K562 (cell line): ENCODE data around the gene SLC8A2. TPM values are rescaled to one million over a fixed set of nuclear protein-coding genes. Genes with fewer than 3 reads are reported as not detected.
A peak's percentile ranks its signal among the peaks of the same experiment; 100 is the strongest.

ENCODE experiments used
- KDM2B ChIP-seq: fragments of 250-450 bp; sonication (Bioruptor Pico); IDR thresholded peaks from 2 replicates; pipeline ENCODE4 v1.8.0; 2021; ENCODE audit warnings: mild to moderate bottlenecking, moderate library complexity
- NBN ChIP-seq: fragments of 450-650 bp; IDR thresholded peaks from 2 replicates; pipeline ENCODE4 v1.6.1; 2016; ENCODE audit warnings: low read depth, mild to moderate bottlenecking
- ZNF318 ChIP-seq, 2 experiments: fragments of 450-650 bp; IDR thresholded peaks; 2 replicates each; pipeline ENCODE4 v1.6.1; 2016; ENCODE audit warnings: mild to moderate bottlenecking in 2 of 2, borderline replicate concordance in 1 of 2, low read depth in 1 of 2, moderate library complexity in 1 of 2
- polyA plus RNA-seq, 8 experiments: library from polyadenylated mRNA; depleted of rRNA in 4 of 8; stranded (reverse) in 5 of 8; unstranded in 3 of 8; fragments of >200 nt; fragmentation: Nextera tagmentation in 2 of 8; fragmentation: Illumina TruSeq in 1 of 8; extraction: Ambion mirVana in 2 of 8; extraction: Trizol in 1 of 8; gene quantifications; 2 replicates each; pipeline versions ENCODE4 v1.2.1 to v1.2.3, GENCODE V29; 2011 to 2014; ENCODE audit warnings: inconsistent platforms in 1 of 8, missing spikeins in 1 of 8
- total RNA-seq, 7 experiments: library from RNA; depleted of rRNA in 6 of 7; stranded (reverse); fragments of >200 nt in 6 of 7; fragmentation: Illumina TruSeq in 2 of 7; extraction: Trizol in 2 of 7; gene quantifications; 2 replicates each; pipeline versions ENCODE4 v1.2.1 to v1.2.3, GENCODE V29; 2011 to 2021; ENCODE audit warnings: low replicate concordance in 1 of 7
- TF ChIP-seq, protein P1 (sequence below): fragments of 250-450 bp; sonication (Bioruptor Pico); IDR thresholded peaks from 2 replicates; pipeline ENCODE4 v1.8.0; 2022; ENCODE audit warnings: inconsistent platforms
- TF ChIP-seq, protein P2 (sequence below), 2 experiments: fragments of 450-650 bp; IDR thresholded peaks; 2 replicates each; pipeline ENCODE4 v1.6.1; 2018; ENCODE audit warnings: mild to moderate bottlenecking in 2 of 2, low read depth in 1 of 2; ENCODE audit not compliant: partially characterized antibody in 2 of 2

SLC8A2 gene
- total and polyA plus RNA-seq, 9 of the 15 experiments (the other 6 are each of a cell fraction or from before 2014, with no cell fraction given), result 0.07 to 0.66 (median 0.24) TPM; not detected in 3

- TF ChIP-seq NBN, result peak; percentile 53; the same call in 1 of the 2 replicates
- TF ChIP-seq KDM2B (CRISPR knock-in tag), result no peak
- TF ChIP-seq, protein P1, sequence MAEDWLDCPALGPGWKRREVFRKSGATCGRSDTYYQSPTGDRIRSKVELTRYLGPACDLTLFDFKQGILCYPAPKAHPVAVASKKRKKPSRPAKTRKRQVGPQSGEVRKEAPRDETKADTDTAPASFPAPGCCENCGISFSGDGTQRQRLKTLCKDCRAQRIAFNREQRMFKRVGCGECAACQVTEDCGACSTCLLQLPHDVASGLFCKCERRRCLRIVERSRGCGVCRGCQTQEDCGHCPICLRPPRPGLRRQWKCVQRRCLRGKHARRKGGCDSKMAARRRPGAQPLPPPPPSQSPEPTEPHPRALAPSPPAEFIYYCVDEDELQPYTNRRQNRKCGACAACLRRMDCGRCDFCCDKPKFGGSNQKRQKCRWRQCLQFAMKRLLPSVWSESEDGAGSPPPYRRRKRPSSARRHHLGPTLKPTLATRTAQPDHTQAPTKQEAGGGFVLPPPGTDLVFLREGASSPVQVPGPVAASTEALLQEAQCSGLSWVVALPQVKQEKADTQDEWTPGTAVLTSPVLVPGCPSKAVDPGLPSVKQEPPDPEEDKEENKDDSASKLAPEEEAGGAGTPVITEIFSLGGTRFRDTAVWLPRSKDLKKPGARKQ (CRISPR knock-in tag), result no peak
- no peak for TF ChIP-seq ZNF318 (IDR thresholded peaks at IDR 0.05; ENCODE audit: borderline replicate concordance in 1 of 2, low read depth in 1 of 2)
- TF ChIP-seq, protein P2, sequence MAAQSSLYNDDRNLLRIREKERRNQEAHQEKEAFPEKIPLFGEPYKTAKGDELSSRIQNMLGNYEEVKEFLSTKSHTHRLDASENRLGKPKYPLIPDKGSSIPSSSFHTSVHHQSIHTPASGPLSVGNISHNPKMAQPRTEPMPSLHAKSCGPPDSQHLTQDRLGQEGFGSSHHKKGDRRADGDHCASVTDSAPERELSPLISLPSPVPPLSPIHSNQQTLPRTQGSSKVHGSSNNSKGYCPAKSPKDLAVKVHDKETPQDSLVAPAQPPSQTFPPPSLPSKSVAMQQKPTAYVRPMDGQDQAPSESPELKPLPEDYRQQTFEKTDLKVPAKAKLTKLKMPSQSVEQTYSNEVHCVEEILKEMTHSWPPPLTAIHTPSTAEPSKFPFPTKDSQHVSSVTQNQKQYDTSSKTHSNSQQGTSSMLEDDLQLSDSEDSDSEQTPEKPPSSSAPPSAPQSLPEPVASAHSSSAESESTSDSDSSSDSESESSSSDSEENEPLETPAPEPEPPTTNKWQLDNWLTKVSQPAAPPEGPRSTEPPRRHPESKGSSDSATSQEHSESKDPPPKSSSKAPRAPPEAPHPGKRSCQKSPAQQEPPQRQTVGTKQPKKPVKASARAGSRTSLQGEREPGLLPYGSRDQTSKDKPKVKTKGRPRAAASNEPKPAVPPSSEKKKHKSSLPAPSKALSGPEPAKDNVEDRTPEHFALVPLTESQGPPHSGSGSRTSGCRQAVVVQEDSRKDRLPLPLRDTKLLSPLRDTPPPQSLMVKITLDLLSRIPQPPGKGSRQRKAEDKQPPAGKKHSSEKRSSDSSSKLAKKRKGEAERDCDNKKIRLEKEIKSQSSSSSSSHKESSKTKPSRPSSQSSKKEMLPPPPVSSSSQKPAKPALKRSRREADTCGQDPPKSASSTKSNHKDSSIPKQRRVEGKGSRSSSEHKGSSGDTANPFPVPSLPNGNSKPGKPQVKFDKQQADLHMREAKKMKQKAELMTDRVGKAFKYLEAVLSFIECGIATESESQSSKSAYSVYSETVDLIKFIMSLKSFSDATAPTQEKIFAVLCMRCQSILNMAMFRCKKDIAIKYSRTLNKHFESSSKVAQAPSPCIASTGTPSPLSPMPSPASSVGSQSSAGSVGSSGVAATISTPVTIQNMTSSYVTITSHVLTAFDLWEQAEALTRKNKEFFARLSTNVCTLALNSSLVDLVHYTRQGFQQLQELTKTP (IDR thresholded peaks at IDR 0.05; ENCODE audit: low read depth in 1 of 2, partially characterized antibody in 2 of 2), result peak in 1 of 2 experiments; percentile 96
Measured at GRCh38 chr19:47471733-47472457, at the start of gene SLC8A2 (continued).
